Suprapubic skin (tissue), 4 donors: Measurements from ENCODE around the gene FAM156B. TPM values are rescaled to one million over a fixed set of nuclear protein-coding genes. Genes with fewer than 3 reads are reported as not detected.
"Not testable (repeated sequence)": the region's sequence is repeated elsewhere in the genome, so short reads cannot be mapped to it uniquely, and the experiment has no call there.

ENCODE experiments used
- DNase-seq, 2 donors: peaks; one replicate each; pipeline ENCODE4 v3.0.0-alpha.2; 2019; ENCODE audit warnings: low spot score in 2 of 2
- H3K27ac ChIP-seq: fragments of 200-600 bp; sonication (generic); one replicate; pipeline ENCODE4 v1.5.1; 2019
- H3K27me3 ChIP-seq: fragments of 200-600 bp; sonication (generic); one replicate; pipeline ENCODE4 v1.5.1; 2019
- H3K36me3 ChIP-seq: fragments of 200-600 bp; sonication (generic); one replicate; pipeline ENCODE4 v1.5.1; 2019
- H3K4me1 ChIP-seq: fragments of 200-600 bp; sonication (generic); one replicate; pipeline ENCODE4 v1.5.1; 2019
- H3K4me3 ChIP-seq: fragments of 200-600 bp; sonication (generic); one replicate; pipeline ENCODE4 v1.5.1; 2019; ENCODE audit warnings: mild to moderate bottlenecking
- H3K9me3 ChIP-seq: fragments of 200-600 bp; sonication (generic); one replicate; pipeline ENCODE4 v1.5.1; 2019
- CTCF ChIP-seq, 2 donors: fragments of 200-600 bp in 1 of 2; fragments of 450-650 bp in 1 of 2; sonication (generic) in 1 of 2; IDR thresholded peaks; one replicate each; pipeline ENCODE4 v1.5.1; 2016 to 2019; ENCODE audit warnings: antibody characterized with exemption in 2 of 2, mild to moderate bottlenecking in 1 of 2, moderate library complexity in 1 of 2
- EP300 ChIP-seq: sonication (generic); formaldehyde crosslinking; IDR thresholded peaks from one replicate; pipeline ENCODE4 v1.6.1; 2017; ENCODE audit warnings: antibody characterized with exemption
- POLR2A ChIP-seq, 2 donors: fragments of 450-650 bp; IDR thresholded peaks; one replicate each; pipeline ENCODE4 v1.6.1; 2017; ENCODE audit warnings: antibody characterized with exemption in 2 of 2, mild to moderate bottlenecking in 2 of 2, moderate library complexity in 2 of 2
- POLR2AphosphoS5 ChIP-seq, 3 donors: sonication (generic); formaldehyde crosslinking; IDR thresholded peaks; one replicate each; pipeline ENCODE4 v1.6.1; 2017; ENCODE audit warnings: antibody characterized with exemption in 3 of 3
- WGBS: methylation state at CpG from one replicate; pipeline ENCODE4 v1.1.5; 2018; 5-methylcytosine and 5-hydroxymethylcytosine counted together
- total RNA-seq, 4 donors: library from RNA; depleted of rRNA; stranded (reverse); fragments of >200 nt; gene quantifications; one replicate each; pipeline ENCODE4 v1.1.0, GENCODE V29; 2016

FAM156B gene
- 100 to 1,000 TPM in 1 of 4 donors, 10 to 100 TPM in 3; 42.5 to 126 (median 48.0) TPM for total RNA-seq

- DNase-seq, H3K9me3 ChIP-seq, H3K4me1 ChIP-seq, H3K27ac ChIP-seq, H3K4me3 ChIP-seq, H3K36me3 ChIP-seq, H3K27me3 ChIP-seq: not testable (repeated sequence)
- no CpG with 5 or more reads among the region's 92 CpGs for WGBS
Measured at GRCh38 chrX:52896855-52897709, at the start of gene FAM156B. Gene FAM156B, plus strand, starts transcription at chrX:52897330. Its CDS starts 9,896 bp downstream, at chrX:52907226.

GRCh38 chrX:52852110-52852860, 44.8 kb upstream of the FAM156B start:
- Histone ChIP-seq H3K36me3 (no peaks in the 10 kb centered on the region), H3K9me3 (no peaks in the 10 kb centered on the region), H3K27me3 (no peaks in the 10 kb centered on the region), H3K4me3 (no peak overlapping the region), H3K4me1 (no peaks in the 10 kb centered on the region), H3K27ac (no peak overlapping the region)
- TF ChIP-seq POLR2AphosphoS5 (IDR thresholded peaks at IDR 0.05) (no peak), POLR2A (IDR thresholded peaks at IDR 0.05) (no peak), CTCF (IDR thresholded peaks at IDR 0.05) (no peak), EP300 (no peak)
- 70% methylated on average over 9 of the region's 9 CpGs for WGBS
- DNase-seq: no peak

- not testable (repeated sequence) for DNase-seq
Measured at GRCh38 chrX:52856991-52857525, 40.1 kb upstream of the FAM156B start.

GRCh38 chrX:52865343-52865998, 31.7 kb upstream of the FAM156B start:
- 50% methylated on average over 6 of the region's 6 CpGs for WGBS
- TF ChIP-seq CTCF (IDR thresholded peaks at IDR 0.05) (no peak), EP300 (no peak), POLR2A (IDR thresholded peaks at IDR 0.05) (no peak), POLR2AphosphoS5 (IDR thresholded peaks at IDR 0.05) (no peak)
- DNase-seq: no peak

More at GRCh38 chrX:52856991-52857525, 40.1 kb upstream of the FAM156B start:
- H3K9me3 ChIP-seq, H3K4me1 ChIP-seq, H3K4me3 ChIP-seq, H3K36me3 ChIP-seq, H3K27ac ChIP-seq, H3K27me3 ChIP-seq: not testable (repeated sequence)
- 51% methylated on average over 4 of the region's 4 CpGs for WGBS

GRCh38 chrX:52867610-52868348, 29.4 kb upstream of the FAM156B start, which contains the start of gene XAGE3:
Gene XAGE3, minus strand, starts transcription at chrX:52868083. Its CDS starts 950 bp downstream, at chrX:52867133.
- Histone ChIP-seq H3K4me3 (no peak within 1 kb of the TSS), H3K9me3 (no peaks in the 10 kb centered on the region), H3K4me1 (no peaks in the 10 kb centered on the region), H3K27me3 (no peaks in the 10 kb centered on the region), H3K36me3 (no peaks in the 10 kb centered on the region), H3K27ac (no peak within 1 kb of the TSS)
- 85% methylated on average over 33 of the region's 35 CpGs for WGBS
- TF ChIP-seq POLR2A (IDR thresholded peaks at IDR 0.05) (no peak), CTCF (IDR thresholded peaks at IDR 0.05) (no peak), POLR2AphosphoS5 (IDR thresholded peaks at IDR 0.05) (no peak)
- no peak for DNase-seq

More at GRCh38 chrX:52865343-52865998, 31.7 kb upstream of the FAM156B start:
- no peaks in the 10 kb centered on the region for H3K27me3 ChIP-seq
- no peak overlapping the region for H3K4me3 ChIP-seq
- no peaks in the 10 kb centered on the region for H3K4me1 ChIP-seq
- no peak overlapping the region for H3K27ac ChIP-seq
- H3K36me3 ChIP-seq: no peaks in the 10 kb centered on the region
- H3K9me3 ChIP-seq: no peaks in the 10 kb centered on the region
